Hematopoietic multipotent progenitor cell treated with erythropoietin and hydrocortisone succinate and interleukin-3 and kit ligand, for 15 days (in vitro differentiated cells): ENCODE measurements around the gene MSH5.
"Not testable (repeated sequence)": the region's sequence is repeated elsewhere in the genome, so short reads cannot be mapped to it uniquely, and the experiment has no call there.

Experiments used
- DNase-seq: peaks from one replicate; pipeline ENCODE4 v3.0.0-alpha.2; 2015; ENCODE audit warnings: low spot score

Gene MSH5

DNA sequence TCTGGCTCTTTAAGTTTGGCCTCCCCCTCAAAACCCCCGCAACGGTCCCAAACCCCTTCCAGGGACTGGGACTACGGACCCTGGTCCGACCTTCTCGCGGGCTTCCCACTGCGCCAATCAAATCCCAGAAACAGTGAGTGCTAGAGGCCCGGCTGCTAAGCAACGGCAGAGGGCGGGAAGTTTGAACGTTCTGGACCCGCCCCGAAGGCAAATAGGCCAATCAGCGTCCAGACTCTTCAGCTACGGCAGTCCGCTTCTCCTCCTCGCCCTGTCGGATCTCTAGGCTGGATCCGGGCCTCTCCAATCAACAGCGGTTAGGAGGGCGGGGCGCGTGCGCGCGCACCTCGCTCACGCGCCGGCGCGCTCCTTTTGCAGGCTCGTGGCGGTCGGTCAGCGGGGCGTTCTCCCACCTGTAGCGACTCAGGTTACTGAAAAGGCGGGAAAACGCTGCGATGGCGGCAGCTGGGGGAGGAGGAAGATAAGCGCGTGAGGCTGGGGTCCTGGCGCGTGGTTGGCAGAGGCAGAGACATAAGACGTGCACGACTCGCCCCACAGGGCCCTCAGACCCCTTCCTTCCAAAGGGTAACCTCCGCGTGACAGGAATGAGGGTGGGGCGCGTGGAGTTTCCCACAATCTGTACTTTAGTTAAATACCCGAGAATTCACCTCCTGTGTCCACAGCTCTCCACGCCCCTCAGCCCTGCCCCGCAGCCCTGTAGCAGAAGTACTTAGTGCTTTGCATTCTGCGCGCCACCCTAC, at the start of gene MSH5:
TSS of gene MSH5 (plus strand) at position 367 of the 758 bp plus-strand sequence. CDS start 462 bp downstream, outside the sequence.
- DNase-seq: peak; percentile 99

DNA sequence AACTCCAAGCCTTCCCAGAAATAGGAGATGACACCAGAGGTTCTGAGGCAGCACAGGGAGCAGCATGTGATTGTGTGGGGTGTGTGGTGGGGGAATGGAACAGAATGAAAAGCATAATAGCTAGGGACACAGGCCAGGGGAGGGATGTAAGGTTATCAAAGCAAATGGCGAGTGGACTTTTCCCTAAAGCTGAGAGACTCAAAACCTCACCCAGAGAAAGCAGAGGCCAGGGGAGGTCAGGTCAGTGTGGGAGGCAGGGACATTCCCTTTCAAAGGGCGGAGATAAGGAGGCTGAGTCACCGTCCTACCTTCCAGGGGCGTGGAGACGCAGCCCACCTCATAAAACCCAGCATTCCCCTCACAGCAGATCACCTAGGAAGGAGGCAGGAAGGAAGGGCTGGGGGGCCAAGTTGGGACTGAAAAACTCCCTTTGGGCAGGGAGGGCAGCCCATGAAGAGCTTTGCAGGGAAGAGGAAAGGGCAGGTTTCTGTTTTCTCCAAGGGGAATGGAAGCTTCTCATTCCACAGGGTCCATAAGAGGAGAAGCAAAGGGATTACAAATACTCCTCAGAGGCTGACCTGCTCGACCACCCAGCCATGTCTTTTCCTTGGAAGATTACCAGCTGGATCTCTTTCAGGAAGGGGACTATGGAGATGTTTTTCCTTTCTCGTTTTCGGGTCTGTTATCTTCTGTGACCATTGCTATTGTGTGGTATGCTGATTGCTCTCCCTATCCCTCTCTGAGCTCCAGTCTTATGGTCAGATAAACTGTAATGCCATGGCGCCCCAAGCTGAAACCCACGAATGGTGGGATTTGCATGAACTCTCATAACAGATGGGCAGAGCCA, 49.4 kb upstream of the MSH5 start:
- DNase-seq: peak; percentile 31

DNA sequence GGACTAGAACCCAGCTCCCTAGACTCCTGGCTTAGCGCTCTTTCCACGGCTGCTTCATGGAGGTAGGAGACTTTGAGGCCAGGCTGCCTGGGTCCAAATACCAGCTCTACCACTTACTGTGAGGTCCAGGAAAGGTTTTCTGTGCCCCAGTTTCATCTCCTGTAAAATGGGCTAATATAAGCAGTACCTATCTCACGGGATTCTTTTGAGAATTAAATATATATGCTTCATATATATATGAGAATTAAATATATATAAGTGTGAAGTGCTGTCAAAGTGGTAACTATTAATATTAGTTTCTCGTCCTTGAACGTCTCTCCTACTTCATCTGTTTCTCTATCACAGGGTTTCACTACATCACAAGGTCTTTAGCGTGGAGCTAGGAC, 48.7 kb upstream of the MSH5 start:
- DNase-seq: no peak

DNA sequence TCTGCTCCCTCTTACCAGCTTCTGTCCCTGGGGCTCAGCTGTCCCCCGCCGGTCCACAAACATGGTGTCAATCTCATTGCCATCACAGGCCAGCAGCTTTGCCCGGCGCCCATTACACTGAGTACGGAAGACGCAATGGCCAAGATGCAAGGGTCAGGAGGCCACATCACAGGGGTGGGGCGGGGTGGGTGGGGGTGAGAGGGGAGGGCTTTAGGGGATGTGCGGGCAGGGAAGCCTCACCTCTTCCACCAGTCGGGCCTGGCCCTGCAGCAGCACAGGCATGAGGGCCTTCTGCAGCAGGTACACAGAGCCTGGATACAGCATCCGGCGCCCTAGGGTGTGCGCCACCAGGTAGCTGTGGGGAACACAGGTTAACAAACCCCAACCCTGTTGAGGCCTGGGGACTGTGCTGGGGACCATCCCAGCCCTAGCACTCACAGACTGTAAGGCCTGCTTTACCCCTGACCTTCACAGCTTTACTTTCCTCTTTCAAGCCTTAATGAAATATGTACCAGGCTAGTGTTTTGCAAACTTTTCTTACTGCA, 48.2 kb upstream of the MSH5 start:
- no peak for DNase-seq

DNA sequence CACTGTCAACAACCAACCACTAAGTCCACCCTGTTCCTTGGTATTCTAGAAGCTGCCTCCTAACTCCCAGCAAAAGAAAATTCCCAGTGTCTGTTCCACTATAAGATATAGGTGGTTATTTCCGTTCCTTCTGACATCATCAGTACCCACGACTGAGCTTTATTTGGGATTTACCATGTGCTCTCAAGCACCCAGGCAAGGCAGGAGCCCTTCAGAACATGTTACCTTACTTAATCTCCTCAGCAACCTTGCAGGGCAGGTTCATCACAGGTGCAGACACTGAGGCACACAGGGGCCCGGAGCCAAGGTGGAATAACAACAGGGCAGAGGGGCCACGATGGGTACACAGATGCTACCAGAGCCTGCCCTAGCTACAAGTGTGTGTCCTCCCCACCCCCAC, 47.5 kb upstream of the MSH5 start:
- no peak for DNase-seq

DNA sequence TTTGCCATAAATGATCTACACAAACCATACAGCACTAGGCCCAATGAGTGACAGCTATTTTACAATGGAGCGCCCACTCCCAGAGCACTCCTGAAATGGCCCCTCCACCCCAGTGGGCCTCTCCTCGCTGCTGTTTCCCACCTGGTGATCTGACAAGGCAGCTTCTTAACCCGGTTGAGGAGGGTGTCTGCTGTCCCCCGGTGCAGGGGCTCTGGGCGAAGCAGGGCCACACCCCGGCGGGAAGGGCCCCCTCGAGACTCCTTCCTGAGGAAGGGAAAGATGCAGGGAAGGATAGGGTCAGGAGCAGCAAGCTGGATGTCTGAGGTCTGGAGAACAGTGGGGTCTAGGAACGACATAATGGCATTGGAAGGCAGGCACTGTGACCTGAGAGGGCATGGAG, 46.9 kb upstream of the MSH5 start:
- no peak for DNase-seq

DNA sequence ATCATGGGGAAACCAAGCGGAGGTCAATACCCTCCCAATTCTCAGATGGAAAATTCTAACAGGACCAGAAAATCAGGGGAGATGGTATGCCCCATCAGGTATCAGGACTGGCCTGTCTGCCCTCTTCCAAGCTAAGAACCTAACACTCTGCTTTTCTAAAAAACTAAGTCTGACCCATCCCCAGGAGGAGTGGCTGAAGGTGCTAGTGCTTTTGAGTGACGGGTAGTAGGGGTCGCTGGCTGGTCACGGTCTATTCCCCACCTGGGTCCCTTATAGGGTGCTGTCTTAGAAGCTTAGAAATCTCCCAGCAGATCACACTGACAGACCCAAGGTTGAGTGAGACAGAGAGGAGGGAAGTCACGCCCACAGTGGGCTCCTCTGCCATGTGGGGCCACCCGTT, 46.3 kb upstream of the MSH5 start:
- no peak for DNase-seq

DNA sequence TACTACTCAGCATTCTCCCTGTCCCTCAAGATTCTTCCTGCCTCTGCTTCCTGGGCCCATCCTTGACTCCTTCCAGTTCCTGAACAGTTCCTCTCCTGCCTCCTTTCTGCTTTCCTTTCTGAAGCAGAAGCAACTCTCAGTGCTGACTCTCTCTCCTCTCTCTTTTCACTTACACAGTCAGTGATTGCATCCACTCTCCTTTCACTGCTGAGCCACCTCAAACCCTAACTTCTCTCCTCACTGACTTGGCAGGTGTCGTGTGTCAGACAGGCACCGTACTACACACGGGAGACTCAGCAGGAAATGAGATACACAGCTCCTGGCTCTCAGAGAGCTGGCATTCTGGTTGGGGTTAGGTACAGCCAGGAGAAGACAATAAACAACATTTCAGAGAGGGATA, 42.2 kb upstream of the MSH5 start:
- no peak for DNase-seq

DNA sequence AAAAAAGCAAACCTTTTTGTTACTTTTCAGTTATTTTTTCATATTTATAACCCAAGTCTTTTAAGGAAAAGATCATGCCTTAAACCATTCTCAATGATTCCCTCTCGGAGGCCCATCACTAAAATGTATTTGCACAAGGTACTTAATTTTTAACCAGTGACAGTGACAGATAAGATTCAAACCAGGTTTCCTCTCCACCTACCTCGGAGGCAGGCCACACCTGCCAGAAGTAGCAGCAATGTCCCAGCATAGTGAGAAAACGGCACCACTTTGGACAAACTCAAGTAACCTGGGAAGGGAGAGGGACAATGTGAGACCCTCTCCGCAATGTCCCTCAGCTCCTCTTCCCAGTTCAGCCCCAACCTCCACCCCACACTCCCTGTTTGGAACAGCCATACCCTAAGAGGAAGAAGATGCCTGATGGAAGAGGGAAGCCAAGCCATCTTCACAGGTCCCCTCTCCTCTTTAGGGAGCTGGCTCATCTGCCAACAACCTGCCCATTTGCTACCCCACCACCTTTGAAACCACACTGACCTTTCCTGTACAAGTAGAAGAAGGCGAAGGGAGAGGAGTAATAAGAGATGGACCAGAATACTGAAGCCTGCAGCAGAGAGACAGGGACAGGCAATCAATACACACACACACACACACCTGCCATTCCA, 38.9 kb upstream of the MSH5 start:
- DNase-seq: no peak

DNA sequence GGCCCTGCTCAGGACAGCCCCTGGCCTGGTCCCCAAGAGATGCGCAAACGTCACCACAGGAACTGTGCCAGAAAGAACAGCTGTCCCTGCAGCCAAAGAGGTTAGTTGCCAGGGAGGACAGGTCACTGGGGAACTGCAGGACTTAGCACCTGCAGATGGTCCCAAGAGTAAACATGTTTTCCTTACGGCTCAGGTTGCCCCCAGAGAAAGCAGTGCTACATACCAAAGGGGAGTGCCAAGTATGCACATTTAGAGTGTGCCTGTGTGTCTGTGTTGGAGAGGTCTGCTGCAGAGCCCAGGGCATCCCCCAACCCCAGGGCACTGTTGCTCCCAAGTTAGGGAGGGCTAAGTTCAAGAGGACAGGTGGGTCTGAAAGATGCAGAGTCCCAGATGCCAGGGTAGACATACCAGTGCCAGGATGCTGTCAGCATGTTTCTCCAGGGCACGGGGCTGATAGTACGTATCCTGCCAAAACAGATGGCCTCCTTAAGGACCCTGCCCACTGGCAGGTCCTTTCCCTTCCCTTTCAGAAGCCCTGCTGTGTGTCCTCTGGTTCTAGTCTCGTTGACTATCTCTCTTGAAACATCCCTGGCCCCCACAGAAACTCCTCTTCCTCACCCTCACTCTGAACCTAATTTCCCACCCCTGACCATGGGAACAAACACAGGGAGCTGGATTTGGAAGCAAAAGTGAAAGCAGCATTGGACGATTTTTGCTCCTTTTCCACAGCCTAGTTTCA, 38.0 kb upstream of the MSH5 start:
- DNase-seq: peak; percentile 74

DNA sequence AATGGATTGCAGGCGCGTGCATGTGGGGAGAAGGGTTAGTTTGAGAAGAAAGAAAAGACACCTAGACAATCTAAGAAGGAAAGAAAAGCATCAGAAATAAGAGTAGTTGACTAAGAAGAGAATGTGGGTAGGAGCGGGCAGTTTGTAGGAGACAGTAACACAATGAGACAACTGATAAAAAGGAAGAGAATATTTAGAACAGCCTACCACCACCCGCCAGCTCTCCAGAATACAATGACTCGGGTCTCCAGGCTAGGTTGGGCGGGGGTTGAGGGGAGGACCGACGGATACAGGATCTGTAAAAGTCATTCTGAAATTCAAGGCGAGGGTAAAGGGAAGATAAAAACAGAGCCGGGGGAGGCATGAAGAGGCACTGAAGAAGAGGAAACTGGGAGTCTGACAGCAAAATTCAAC, 37.4 kb upstream of the MSH5 start:
- no peak for DNase-seq

DNA sequence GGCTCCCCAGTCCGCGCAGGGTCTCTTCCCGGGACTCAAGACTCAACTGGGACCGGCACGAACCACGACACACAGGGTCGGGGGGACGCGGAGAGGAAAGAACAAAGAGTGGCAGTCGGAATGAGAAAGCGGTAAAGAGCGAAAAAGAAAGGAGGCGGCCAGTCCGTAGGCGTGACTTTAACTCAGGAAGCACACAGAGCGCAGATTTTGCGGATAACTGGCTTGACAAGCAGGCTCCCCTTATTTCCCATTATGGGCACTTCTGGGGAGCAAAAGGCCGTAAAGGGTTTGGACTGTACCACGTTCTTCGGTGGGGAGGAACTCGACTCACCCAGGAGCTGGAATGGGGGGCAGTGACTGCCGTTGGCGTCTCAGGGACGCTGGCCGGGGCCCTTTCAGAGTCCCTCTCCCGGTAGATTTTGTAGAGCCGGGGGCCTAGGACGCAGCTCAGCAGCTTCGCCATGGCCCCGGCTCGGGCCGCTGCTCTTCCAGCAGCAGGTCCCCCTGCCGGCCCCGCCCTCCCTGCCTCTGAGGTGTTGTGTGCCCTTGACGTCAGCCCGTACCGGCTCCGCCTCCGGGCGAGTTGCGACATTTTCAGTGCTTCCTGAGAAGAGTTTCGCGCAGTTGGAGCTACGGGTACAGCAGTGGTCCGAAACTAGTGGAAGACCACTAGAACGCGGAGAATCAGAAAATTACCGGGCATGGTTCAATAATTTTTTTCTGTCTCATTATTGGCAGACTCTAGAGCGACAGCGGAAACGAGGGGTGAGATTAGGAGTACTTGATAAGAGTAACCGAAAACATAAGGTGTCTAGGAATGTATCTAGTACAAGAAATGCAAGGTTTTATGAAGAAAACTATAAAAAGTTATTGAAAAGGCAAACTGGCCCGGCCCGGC, 36.7 kb upstream of the MSH5 start, which contains the start of gene ABHD16A:
TSS of gene ABHD16A (minus strand) at position 506 of the 898 bp plus-strand sequence. CDS start at position 463, 43 bp downstream.
- DNase-seq: peak; percentile 98

DNA sequence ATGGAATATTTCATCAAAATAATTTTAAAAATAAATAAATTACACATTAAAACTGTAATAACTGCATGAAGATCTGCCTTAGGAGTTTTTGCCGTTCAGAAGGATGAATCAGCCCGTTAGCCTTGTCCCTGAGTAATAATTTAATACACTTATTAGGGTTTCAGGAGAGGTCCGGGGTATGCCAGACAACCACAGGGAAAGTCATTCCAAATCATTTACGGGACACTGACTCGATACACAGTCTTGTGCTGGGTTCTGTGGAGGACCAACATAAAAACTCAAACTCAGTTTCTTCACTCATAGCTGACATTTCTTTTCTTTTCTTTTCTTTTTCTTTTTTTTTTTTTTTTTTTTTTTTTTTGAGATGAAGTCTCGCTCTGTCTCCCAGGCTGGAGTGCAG, 33.9 kb upstream of the MSH5 start:
- no peak for DNase-seq

DNA sequence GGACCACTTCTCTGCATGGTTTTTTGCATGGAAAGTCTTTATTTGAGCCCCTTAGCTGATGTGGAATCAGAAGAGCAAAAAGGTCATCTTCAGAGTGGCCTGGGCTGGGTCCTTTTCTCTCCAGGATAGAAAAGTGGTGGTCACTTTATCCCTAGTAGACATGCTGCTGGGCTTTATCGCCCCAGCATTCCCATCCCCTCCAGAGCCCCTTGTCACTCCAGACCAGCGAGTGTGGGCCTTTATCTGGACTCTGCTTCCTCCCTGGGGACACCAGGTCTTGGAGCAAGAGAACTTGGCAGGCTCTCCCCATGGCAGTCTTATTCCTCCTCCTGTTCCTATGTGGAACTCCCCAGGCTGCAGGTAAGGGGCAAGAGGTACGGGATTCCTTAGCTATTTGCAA, 33.2 kb upstream of the MSH5 start, which contains the start of gene LY6G6F:
TSS of gene LY6G6F (plus strand) at position 268 of the 400 bp plus-strand sequence. CDS start at position 309, 41 bp downstream.
- DNase-seq: no peak

DNA sequence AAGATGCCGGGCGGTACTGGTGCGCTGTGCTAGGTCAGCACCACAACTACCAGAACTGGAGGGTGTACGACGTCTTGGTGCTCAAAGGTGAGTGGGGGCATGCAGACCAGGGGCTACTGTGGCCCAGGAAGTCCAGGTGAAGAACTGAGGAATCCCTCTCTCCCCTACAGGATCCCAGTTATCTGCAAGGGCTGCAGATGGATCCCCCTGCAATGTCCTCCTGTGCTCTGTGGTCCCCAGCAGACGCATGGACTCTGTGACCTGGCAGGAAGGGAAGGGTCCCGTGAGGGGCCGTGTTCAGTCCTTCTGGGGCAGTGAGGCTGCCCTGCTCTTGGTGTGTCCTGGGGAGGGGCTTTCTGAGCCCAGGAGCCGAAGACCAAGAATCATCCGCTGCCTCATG, 32.1 kb upstream of the MSH5 start:
- no peak for DNase-seq

DNA sequence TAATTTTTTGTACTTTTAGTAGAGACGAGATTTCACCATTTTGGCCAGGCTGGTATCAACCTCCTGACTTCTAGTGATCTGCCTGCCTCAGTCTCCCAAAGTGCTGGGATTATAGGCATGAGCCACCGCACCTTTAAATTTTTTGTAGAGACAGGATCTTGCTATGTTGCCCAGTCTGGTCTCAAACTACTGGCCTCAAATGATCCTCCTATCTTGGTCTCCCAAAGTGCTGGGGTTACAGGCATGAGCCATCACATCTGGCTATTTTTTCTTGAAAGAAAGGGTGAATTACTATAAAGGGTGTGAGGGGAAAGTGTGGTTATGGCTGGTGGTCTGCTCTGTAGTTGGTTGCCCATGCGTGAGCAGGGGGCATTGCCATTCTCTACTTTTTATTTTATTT, 31.6 kb upstream of the MSH5 start:
- DNase-seq: no peak

DNA sequence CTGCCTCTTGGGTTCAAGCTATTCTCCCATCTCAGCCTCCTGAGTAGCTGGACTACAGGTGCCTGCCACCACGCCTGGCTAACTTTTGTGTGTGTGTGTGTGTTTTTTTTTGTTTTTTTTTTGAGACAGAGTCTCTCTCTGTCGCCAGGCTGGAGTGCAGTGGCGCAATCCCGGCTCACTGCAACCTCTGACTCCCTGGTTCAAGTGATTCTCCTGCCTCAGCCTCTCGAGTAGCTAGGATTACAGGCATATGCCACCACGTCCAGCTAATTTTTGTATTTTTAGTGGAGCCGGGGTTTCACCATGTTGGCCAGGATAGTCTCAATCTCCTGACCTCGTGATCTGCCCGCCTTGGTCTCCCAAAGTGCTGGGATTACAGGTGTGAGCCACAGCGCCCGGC, 30.6 kb upstream of the MSH5 start:
- DNase-seq: not testable (repeated sequence)

DNA sequence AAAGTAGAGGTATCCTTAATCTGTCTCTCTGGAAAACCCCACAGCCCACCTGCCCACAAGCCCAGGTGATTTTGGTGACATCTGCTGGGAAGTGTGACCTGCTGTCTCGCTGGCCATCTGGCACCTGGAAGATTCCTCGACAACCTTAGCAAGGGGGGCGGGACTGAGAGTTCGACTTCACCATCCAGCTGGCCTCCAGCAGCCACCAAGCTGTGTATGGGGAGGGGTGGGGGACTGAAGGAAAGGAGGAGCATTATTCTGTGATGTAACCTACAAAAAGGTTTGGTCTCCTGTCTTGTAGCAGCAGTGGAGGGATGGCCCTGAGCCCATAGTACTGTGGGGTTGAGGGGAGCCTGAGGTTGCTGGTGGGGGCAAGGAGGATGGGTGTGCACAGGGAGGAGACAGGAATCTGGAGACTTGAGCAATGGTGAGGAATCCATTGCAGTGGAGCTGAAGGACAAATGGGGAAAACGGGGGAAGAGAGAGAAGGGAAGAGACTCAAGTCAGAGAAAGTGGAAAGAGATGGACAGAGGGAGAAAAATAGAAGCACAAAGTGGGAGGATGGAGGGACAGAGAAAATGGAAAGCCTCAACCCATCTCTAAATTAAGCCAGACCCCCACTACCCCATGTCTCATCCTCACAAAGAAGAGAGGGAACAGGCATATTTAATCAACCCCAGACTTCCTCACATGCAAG, 29.1 kb upstream of the MSH5 start:
- no peak for DNase-seq

DNA sequence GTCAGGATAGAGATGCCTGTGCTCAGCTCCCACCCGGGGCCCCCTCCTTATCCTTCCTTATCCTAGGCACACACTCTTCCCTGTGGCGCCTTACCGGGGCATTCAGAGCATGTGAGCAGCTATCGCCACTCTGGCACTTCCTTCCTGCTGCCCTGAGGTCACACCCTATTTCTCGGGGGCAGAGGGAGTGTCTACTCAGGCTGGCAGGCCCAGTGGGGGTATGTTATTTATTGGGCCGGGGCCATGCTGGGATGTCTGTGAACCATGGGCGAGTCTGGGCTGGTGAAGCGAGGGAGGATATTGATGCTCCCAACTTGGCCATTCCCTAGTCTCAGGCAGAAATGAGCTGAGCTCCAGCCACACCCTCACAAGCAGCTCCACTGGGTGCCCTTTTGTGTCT, 28.6 kb upstream of the MSH5 start:
- peak; percentile 65 for DNase-seq

DNA sequence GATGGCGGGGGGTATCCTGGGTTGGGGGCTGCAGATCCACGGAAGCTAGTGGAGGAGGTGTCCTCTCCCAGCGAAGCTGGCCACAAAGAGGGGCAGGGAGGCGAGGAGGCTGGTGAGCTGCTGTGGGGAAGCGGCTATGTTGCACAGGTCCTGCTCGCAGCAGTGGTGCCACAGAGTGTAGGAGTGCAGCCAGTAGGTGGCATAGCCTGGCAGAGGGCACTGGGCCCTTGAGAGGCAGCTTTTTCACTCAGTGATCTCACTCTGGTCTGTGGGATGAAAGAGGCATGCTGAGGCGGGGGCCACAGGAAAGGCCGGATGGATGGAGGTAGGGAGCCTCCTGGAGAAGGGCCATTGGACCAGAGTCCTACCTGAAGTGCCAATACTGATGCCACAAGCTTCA, 27.5 kb upstream of the MSH5 start:
- DNase-seq: peak; percentile 47
